ENCODE data around the gene FOLR2. TPM values are rescaled to one million over a fixed set of nuclear protein-coding genes. Genes with fewer than 3 reads are reported as not detected.

The FOLR2 gene
- total RNA-seq, 2 experiments from 2014 or later, result not detected

GRCh38 chr11:72222907-72223614, 6.5 kb downstream of the FOLR2 start:
- Mint-ChIP-seq H3K27ac (peak overlapping the region; percentile 82), H3K9me3 (no peaks in the 10 kb centered on the region), H3K4me1 (peaks cover 24% of the 10 kb centered on the region), H3K27me3 (peaks cover under 1% of the 10 kb centered on the region), H3K4me3 (peak overlapping the region; percentile 83), H3K36me3 (no peaks in the 10 kb centered on the region)
- DNase-seq, result peak; percentile 95

DNA sequence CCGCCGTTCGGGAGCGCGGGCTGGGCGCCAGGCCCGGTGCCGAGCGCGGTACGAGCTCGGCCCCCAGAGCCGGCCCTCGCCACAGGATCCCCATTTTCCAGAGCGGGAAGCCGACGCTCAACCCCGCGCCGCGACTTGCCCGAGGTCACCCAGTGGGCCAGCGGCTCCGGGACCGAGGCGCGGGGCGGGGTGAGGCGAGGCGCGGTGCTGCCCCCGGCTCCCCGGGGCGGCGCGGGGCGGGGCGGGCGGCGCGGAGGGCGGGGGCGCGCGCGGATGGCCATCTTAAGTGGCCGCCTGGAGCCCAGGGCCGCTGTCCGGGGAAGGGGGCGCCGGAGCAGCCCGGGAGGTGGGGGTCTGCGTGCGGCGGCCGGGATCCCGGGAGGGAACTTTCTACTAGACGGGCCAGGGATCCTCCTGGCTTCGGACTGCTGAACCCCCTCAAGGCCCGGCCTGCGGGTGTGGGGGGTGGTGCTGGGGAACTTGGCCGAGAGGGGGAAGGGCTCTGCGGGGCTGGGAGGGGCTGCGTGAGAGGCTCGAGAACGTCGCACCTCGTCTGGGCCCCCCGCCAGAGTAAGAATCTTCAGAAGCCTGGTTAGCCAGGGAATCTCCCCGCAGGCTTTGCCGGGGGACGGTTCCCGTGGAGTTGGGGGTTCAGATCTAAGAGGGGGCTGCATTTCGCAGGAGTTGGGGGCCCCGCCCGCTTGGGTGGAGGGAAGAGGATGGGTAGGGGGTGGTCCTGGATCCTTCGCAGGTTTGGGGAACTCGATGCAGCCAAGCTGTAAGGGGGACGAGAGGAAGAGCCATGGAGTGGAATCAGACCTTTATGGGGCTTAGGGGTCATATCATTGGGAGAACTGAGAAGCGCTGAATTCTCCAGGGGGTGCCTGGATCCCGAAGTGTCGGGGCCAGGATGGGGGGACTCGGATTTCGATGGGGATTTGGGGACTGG, 7.3 kb downstream of the FOLR2 start:
- Mint-ChIP-seq H3K4me3 (peak overlapping the region; percentile 95), H3K27me3 (no peaks in the 10 kb centered on the region), H3K9me3 (no peaks in the 10 kb centered on the region), H3K27ac (peak overlapping the region; percentile 93), H3K4me1 (peaks cover 24% of the 10 kb centered on the region), H3K36me3 (peaks cover 3% of the 10 kb centered on the region)
- peak; percentile 75 for DNase-seq

GRCh38 chr11:72224564-72225410, 8.2 kb downstream of the FOLR2 start, which contains the start of gene INPPL1:
Gene INPPL1 (plus strand): TSS chr11:72224767. CDS start chr11:72224985, 218 bp downstream.
- Mint-ChIP-seq H3K27ac (peak within 1 kb of the TSS; percentile 93), H3K9me3 (no peaks in the 10 kb centered on the region), H3K4me1 (peaks cover 24% of the 10 kb centered on the region), H3K4me3 (peak within 1 kb of the TSS; percentile 95), H3K36me3 (peaks cover 8% of the 10 kb centered on the region), H3K27me3 (no peaks in the 10 kb centered on the region)
- DNase-seq, result peak; percentile 53

DNA sequence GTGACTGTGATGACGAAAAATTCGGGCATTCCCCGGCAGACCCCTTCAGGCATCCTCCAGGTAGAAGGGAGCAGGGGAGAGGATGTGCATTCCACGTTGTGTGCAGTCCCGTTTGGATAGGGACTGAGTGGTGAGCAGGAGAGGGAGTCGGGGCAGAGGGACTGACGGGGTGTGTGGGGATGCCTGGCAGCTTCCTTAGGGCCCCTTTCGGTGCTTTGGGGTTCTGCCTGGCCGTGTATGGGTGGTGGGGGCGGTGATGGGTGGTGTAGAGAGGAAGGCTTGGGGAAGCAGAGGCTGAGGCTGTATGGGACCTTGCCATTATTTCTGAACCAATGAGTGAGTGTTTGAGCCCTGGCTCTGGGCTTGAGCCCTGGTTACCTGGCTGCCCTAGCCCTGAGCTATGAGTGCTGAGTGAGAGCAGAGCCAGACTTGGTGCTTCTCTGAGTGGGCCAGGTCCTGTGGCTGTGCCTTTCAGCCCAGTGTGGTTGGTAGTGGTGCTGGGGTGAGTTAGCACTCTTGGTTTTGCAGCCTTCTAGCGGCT, 8.9 kb downstream of the FOLR2 start:
- H3K4me1 Mint-ChIP-seq, result peaks cover 24% of the 10 kb centered on the region
- H3K27ac Mint-ChIP-seq, result peak overlapping the region; percentile 90
- H3K27me3 Mint-ChIP-seq, result no peaks in the 10 kb centered on the region
- H3K9me3 Mint-ChIP-seq, result no peaks in the 10 kb centered on the region
- H3K4me3 Mint-ChIP-seq, result peak overlapping the region; percentile 92
- peak; percentile 40 for DNase-seq
- H3K36me3 Mint-ChIP-seq, result peaks cover 9% of the 10 kb centered on the region

- Mint-ChIP-seq H3K9me3 (no peaks in the 10 kb centered on the region), H3K27ac (no peak overlapping the region), H3K4me3 (no peak overlapping the region), H3K36me3 (peaks cover 12% of the 10 kb centered on the region), H3K4me1 (peaks cover 18% of the 10 kb centered on the region), H3K27me3 (no peaks in the 10 kb centered on the region)
- no peak for DNase-seq
Measured at GRCh38 chr11:72226701-72227100, 10.1 kb downstream of the FOLR2 start.

- no peaks in the 10 kb centered on the region for H3K27me3 Mint-ChIP-seq
- peaks cover 13% of the 10 kb centered on the region for H3K4me1 Mint-ChIP-seq
- H3K27ac Mint-ChIP-seq, result no peak overlapping the region
- peaks cover 15% of the 10 kb centered on the region for H3K36me3 Mint-ChIP-seq
- no peak for DNase-seq
- no peaks in the 10 kb centered on the region for H3K9me3 Mint-ChIP-seq
- H3K4me3 Mint-ChIP-seq, result no peak overlapping the region
Measured at GRCh38 chr11:72227316-72228228, 11.0 kb downstream of the FOLR2 start.

GRCh38 chr11:72228229-72228843, 11.7 kb downstream of the FOLR2 start:
- Mint-ChIP-seq H3K4me3 (no peak overlapping the region), H3K4me1 (peaks cover 9% of the 10 kb centered on the region), H3K27me3 (no peaks in the 10 kb centered on the region), H3K9me3 (no peaks in the 10 kb centered on the region), H3K36me3 (peaks cover 15% of the 10 kb centered on the region), H3K27ac (no peak overlapping the region)
- DNase-seq, result no peak

DNA sequence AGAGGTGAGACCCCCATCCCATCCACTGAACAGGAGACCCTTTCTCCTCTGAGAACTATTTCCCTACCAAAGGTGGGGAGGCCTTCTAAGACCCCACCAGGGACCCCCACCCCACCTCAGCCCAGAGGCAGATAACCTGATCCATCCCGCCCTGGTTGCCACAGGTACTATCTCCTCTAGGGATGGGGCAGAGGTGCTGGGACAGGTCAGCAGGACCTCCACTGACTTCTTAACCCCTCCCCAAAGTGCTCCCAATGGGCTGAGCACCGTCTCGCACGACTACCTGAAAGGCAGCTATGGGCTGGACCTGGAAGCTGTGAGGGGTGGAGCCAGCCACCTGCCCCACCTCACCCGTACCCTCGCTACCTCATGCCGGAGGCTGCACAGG, 12.2 kb downstream of the FOLR2 start:
- Mint-ChIP-seq H3K27me3 (no peaks in the 10 kb centered on the region), H3K9me3 (no peaks in the 10 kb centered on the region), H3K27ac (no peak overlapping the region), H3K4me3 (no peak overlapping the region), H3K4me1 (peaks cover 9% of the 10 kb centered on the region), H3K36me3 (peaks cover 15% of the 10 kb centered on the region)
- no peak for DNase-seq

DNA sequence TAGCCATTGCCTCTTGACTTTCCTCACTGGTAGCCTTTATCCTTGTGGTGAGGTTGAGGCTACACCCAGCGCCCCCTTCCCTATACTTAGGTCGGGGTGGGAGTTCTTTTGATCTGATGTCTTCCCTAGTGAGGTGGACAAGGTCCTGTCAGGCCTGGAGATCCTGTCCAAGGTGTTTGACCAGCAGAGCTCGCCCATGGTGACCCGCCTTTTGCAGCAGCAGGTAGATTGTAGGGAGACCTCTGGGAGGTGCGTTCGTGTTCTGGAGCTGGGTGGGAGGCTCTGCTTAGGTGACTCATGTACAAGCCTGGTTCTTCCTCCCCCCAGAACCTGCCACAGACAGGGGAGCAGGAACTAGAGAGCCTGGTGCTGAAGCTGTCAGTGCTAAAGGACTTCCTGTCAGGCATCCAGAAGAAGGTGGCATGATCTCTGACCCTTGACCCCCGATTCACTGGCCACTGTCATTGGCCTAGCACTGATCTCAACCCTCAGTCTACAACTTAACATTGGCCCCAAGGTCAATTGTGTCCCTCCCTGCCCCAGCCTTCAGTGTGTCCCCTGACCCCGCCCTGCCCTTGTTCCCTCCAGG, 12.8 kb downstream of the FOLR2 start:
- H3K27ac Mint-ChIP-seq, result no peak overlapping the region
- peaks cover 9% of the 10 kb centered on the region for H3K4me1 Mint-ChIP-seq
- no peak for DNase-seq
- no peaks in the 10 kb centered on the region for H3K9me3 Mint-ChIP-seq
- H3K36me3 Mint-ChIP-seq, result peaks cover 15% of the 10 kb centered on the region
- no peak overlapping the region for H3K4me3 Mint-ChIP-seq
- H3K27me3 Mint-ChIP-seq, result no peaks in the 10 kb centered on the region

DNA sequence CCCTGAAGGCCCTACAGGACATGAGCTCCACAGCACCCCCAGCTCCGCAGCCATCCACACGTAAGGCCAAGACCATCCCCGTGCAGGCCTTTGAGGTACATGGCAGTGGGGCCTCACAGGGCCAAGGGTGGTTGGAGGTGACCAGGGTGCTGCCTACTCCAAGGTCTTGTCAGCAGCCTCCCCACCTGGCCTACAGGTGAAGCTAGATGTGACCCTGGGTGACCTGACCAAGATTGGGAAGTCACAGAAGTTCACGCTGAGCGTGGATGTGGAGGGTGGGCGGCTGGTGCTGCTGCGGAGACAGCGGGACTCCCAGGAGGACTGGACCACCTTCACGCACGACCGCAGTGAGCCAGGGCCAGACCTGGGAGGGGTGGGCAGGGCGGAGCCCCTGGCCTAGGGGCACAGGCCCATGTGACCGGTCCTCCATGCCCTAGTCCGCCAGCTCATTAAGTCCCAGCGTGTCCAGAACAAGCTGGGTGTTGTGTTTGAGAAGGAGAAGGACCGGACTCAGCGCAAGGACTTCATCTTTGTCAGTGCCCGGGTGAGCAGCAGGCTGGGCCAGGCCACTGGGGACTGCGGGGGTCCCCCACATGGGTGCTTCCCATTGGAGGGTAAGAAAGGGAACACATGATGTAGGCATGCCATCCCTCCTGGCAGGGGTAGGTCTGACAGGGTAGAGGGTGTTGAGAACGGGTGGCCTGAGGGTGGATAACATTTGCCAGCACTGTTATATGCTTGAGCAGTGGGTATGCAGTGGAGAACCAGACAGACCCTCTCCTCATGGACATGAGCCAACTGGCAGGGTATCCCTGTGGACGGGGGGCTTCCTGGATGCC, 13.6 kb downstream of the FOLR2 start:
- Mint-ChIP-seq H3K4me1 (peaks cover 9% of the 10 kb centered on the region), H3K36me3 (peaks cover 15% of the 10 kb centered on the region), H3K27ac (no peak overlapping the region), H3K9me3 (no peaks in the 10 kb centered on the region), H3K4me3 (no peak overlapping the region), H3K27me3 (no peaks in the 10 kb centered on the region)
- DNase-seq, result no peak

- no peaks in the 10 kb centered on the region for H3K9me3 Mint-ChIP-seq
- peaks cover 15% of the 10 kb centered on the region for H3K36me3 Mint-ChIP-seq
- H3K27ac Mint-ChIP-seq, result no peak overlapping the region
- H3K27me3 Mint-ChIP-seq, result no peaks in the 10 kb centered on the region
- no peak for DNase-seq
- H3K4me1 Mint-ChIP-seq, result peaks cover 2% of the 10 kb centered on the region
- H3K4me3 Mint-ChIP-seq, result no peak overlapping the region
Measured at GRCh38 chr11:72230764-72231365, 14.3 kb downstream of the FOLR2 start.
